ENCODE results near the gene TM9SF4.

TM9SF4 gene

DNA sequence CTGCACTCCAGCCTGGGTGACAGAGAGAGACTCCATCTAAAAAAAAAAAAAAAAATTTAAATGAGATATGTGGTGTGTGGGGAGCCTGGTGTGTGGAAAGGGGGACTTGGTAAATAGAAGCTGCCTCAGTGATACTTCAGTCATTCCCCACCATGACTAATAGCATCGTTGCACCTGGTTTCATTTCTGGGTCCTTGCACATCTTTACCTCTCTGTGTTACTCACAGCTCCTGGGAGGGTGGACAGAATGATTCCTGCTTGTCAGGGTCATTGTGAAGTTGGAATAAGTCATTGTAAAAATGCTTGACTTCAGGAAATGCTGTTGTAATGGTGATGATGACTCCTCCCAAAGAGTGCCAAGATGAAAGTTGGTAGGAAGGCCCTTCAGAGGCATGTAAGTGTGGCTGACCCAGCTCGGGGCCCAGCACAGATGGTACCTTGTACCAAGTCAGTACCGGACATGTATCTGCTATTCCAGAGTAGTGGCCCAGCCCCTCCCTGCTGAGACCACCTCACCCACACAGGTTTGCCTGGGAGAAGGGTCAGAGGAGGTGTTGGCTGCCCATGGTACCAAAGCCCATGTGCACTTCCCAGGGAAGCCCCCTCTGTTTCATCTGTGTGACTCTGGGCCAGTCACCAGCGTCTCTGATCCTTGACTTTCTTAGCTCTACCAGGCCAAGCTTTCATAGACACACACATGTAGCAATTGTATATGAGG is 49.6 kb downstream of the TM9SF4 start:
- H3K36me3 ChIP-seq (ENCODE audit: insufficient read depth, low read length): peaks cover 49% of the 10 kb centered on the region
- TF ChIP-seq EZH2 (IDR thresholded peaks at IDR 0.05) (no peak), FOXP2 (optimal IDR thresholded peaks at IDR 0.05; ENCODE audit: control extremely low read depth, extremely low read length, insufficient read depth) (no peak), POLR2AphosphoS5 (IDR thresholded peaks at IDR 0.05; ENCODE audit: borderline replicate concordance, low read depth, low read length) (no peak)
- no peaks in the 10 kb centered on the region for H3K9me3 ChIP-seq (ENCODE audit: low read depth, low read length)
- no peak overlapping the region for H3K9ac ChIP-seq (ENCODE audit: insufficient read length)
- no peak overlapping the region for H3K4me3 ChIP-seq
- DNase-seq (ENCODE audit: low read depth, low spot score): no peak
- H3K27ac ChIP-seq: no peak overlapping the region

DNA sequence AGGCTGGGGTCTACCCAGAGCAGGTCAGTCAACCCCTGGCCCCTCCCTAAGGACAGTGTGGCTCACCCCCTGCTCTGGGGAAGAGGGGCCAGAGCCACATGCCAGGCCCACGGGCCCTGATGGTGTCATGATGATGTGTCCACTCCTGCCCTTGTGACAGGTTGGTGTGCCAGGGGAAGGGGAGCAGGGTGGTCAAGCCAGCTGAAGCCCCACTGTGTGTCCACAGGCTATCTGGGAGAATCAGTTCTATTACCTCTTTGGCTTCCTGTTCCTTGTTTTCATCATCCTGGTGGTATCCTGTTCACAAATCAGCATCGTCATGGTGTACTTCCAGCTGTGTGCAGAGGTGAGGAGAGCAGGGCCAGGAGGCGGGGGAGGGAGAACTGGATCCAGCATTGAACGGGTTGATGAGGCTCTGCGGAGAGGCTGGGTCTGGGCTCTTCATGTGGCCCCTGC is 50.3 kb downstream of the TM9SF4 start:
- no peak for DNase-seq (ENCODE audit: low read depth, low spot score)
- no peak overlapping the region for H3K4me3 ChIP-seq
- no peaks in the 10 kb centered on the region for H3K9me3 ChIP-seq (ENCODE audit: low read depth, low read length)
- H3K9ac ChIP-seq (ENCODE audit: insufficient read length): no peak overlapping the region
- TF ChIP-seq EZH2 (IDR thresholded peaks at IDR 0.05): no peak
- TF ChIP-seq FOXP2 (optimal IDR thresholded peaks at IDR 0.05; ENCODE audit: control extremely low read depth, extremely low read length, insufficient read depth): no peak
- no peak for TF ChIP-seq POLR2AphosphoS5 (IDR thresholded peaks at IDR 0.05; ENCODE audit: borderline replicate concordance, low read depth, low read length)
- H3K27ac ChIP-seq: no peak overlapping the region
- peaks cover 49% of the 10 kb centered on the region for H3K36me3 ChIP-seq (ENCODE audit: insufficient read depth, low read length)

DNA sequence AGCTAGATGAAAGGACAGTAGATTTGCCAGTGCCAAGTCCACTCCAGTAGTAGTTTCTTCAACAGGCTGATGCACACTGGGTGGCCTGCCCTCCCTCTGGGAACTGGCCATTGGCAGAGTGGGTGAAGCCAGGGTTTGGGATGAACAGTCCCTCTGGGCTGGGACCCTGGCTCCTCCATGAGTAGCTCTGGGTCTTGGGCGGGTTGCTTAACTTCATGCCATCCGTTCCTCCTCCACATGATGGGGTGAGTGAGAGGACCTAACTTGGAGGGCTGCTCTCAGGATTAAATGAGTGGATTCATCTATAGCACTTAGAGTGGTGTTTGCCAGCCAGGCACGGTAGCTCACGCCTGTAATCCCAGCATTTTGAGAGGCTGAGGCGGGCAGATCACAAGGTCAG is 50.8 kb downstream of the TM9SF4 start:
- Histone ChIP-seq H3K4me3 (no peak overlapping the region), H3K27ac (no peak overlapping the region), H3K9me3 (ENCODE audit: low read depth, low read length) (no peaks in the 10 kb centered on the region), H3K36me3 (ENCODE audit: insufficient read depth, low read length) (peaks cover 52% of the 10 kb centered on the region), H3K9ac (ENCODE audit: insufficient read length) (no peak overlapping the region)
- DNase-seq (ENCODE audit: low read depth, low spot score): no peak
- TF ChIP-seq FOXP2 (optimal IDR thresholded peaks at IDR 0.05; ENCODE audit: control extremely low read depth, extremely low read length, insufficient read depth) (no peak), EZH2 (IDR thresholded peaks at IDR 0.05) (no peak), POLR2AphosphoS5 (IDR thresholded peaks at IDR 0.05; ENCODE audit: borderline replicate concordance, low read depth, low read length) (no peak)

DNA sequence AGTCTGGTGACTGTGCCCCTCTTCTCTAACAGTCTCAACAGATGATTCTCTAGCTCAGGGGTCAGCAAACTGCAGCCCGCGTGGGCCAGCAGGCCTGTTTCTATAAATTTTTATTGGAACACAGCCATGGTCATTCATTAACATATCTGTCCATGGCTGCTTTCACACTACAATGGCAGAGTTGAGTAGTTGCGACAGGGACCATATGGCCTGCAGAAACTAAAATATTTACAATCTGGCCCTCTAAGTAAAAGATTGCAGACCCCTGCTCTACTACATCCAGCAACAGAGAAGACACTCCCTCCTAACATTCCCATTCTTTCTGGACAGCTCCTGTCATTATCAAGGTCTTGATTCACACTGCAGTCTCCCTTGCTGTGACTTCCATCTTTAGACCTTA is 52.8 kb downstream of the TM9SF4 start:
- no peak overlapping the region for H3K4me3 ChIP-seq
- no peaks in the 10 kb centered on the region for H3K9me3 ChIP-seq (ENCODE audit: low read depth, low read length)
- TF ChIP-seq POLR2AphosphoS5 (IDR thresholded peaks at IDR 0.05; ENCODE audit: borderline replicate concordance, low read depth, low read length): no peak
- H3K9ac ChIP-seq (ENCODE audit: insufficient read length): no peak overlapping the region
- H3K36me3 ChIP-seq (ENCODE audit: insufficient read depth, low read length): peaks cover 56% of the 10 kb centered on the region
- no peak overlapping the region for H3K27ac ChIP-seq
- DNase-seq (ENCODE audit: low read depth, low spot score): no peak

DNA sequence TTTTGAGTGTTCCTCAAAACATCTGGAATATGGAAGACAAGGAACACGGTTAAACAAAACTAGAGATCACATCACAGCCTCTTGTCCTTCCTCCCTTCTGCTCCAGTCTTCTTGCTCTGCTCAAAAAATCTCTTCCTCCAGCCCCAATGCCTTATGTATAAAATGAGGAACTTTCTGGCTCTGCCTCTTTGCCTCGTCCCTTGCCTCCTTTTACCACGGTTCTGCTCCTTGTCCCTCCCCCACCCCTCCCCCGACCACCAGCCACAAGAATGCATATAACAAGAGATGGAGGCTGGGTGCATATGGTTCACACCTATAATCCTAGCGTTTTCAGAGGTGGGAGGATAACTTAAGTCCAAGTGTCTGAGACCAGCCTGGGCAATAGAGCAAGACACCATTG is 54.4 kb downstream of the TM9SF4 start:
- no peak overlapping the region for H3K4me3 ChIP-seq
- DNase-seq (ENCODE audit: low read depth, low spot score): no peak
- H3K27ac ChIP-seq: no peak overlapping the region
- H3K36me3 ChIP-seq (ENCODE audit: insufficient read depth, low read length): peaks cover 44% of the 10 kb centered on the region
- H3K9me3 ChIP-seq (ENCODE audit: low read depth, low read length): no peaks in the 10 kb centered on the region
- TF ChIP-seq EZH2 (IDR thresholded peaks at IDR 0.05) (no peak), POLR2AphosphoS5 (IDR thresholded peaks at IDR 0.05; ENCODE audit: borderline replicate concordance, low read depth, low read length) (no peak), FOXP2 (optimal IDR thresholded peaks at IDR 0.05; ENCODE audit: control extremely low read depth, extremely low read length, insufficient read depth) (no peak)
- H3K9ac ChIP-seq (ENCODE audit: insufficient read length): no peak overlapping the region

DNA sequence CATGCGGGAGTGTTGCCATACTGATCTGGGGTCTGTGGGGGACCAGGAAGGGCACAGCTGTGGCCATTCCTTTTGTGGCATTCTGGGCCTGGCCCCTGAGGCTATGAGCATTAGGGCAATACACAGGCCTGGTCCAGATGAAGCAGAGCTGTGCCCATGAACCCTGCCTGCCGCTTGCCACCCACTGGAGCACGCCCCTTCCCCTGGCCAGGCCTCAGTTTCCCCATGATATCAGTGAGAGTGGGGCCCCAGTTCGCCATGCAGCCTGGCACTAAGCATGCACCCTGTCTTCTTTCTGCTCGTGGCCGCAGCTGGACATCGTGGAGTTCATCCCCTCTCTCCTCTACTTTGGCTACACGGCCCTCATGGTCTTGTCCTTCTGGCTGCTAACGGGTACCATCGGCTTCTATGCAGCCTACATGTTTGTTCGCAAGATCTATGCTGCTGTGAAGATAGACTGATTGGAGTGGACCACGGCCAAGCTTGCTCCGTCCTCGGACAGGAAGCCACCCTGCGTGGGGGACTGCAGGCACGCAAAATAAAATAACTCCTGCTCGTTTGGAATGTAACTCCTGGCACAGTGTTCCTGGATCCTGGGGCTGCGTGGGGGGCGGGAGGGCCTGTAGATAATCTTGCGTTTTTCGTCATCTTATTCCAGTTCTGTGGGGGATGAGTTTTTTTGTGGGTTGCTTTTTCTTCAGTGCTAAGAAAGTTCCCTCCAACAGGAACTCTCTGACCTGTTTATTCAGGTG is 55.6 kb downstream of the TM9SF4 start:
- no peak overlapping the region for H3K9ac ChIP-seq (ENCODE audit: insufficient read length)
- H3K36me3 ChIP-seq (ENCODE audit: insufficient read depth, low read length): peaks cover 35% of the 10 kb centered on the region
- H3K9me3 ChIP-seq (ENCODE audit: low read depth, low read length): no peaks in the 10 kb centered on the region
- no peak overlapping the region for H3K27ac ChIP-seq
- DNase-seq (ENCODE audit: low read depth, low spot score): no peak
- TF ChIP-seq POLR2AphosphoS5 (IDR thresholded peaks at IDR 0.05; ENCODE audit: borderline replicate concordance, low read depth, low read length) (no peak), EZH2 (IDR thresholded peaks at IDR 0.05) (no peak), FOXP2 (optimal IDR thresholded peaks at IDR 0.05; ENCODE audit: control extremely low read depth, extremely low read length, insufficient read depth) (no peak)
- no peak overlapping the region for H3K4me3 ChIP-seq

DNA sequence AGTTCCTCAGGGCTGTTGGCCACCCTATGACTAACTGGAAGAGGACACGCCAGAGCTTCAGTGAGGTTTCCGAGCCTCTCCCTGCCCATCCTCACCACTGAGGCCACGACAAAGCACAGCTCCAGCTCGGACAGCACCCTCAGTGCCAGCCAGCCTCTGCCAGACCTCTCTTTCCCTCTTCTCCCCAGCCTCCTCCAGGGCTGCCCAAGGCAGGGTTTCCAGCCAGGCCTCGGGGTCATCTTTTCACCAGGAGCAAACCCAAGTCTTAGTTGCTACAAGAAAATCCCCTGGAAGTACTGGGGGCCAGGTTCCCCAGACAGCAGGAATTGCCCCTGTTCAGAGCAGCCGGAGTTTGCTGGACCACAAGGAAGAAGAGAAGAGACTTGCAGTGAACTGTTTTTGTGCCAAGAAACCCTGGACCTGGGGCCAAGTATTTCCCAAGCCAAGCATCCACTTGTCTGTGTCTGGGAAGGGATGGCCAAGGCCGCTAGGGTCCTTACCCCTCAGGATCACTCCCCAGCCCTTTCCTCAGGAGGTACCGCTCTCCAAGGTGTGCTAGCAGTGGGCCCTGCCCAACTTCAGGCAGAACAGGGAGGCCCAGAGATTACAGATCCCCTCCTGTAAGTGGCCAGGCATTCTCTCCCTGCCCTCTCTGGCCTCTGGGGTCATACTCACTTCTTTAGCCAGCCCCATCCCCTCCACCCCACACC is 56.5 kb downstream of the TM9SF4 start:
- peaks cover 31% of the 10 kb centered on the region for H3K36me3 ChIP-seq (ENCODE audit: insufficient read depth, low read length)
- no peak for DNase-seq (ENCODE audit: low read depth, low spot score)
- H3K9me3 ChIP-seq (ENCODE audit: low read depth, low read length): no peaks in the 10 kb centered on the region
- H3K9ac ChIP-seq (ENCODE audit: insufficient read length): no peak overlapping the region
- TF ChIP-seq FOXP2 (optimal IDR thresholded peaks at IDR 0.05; ENCODE audit: control extremely low read depth, extremely low read length, insufficient read depth) (no peak), POLR2AphosphoS5 (IDR thresholded peaks at IDR 0.05; ENCODE audit: borderline replicate concordance, low read depth, low read length) (no peak), EZH2 (IDR thresholded peaks at IDR 0.05) (no peak)
- H3K4me3 ChIP-seq: no peak overlapping the region
- H3K27ac ChIP-seq: no peak overlapping the region

DNA sequence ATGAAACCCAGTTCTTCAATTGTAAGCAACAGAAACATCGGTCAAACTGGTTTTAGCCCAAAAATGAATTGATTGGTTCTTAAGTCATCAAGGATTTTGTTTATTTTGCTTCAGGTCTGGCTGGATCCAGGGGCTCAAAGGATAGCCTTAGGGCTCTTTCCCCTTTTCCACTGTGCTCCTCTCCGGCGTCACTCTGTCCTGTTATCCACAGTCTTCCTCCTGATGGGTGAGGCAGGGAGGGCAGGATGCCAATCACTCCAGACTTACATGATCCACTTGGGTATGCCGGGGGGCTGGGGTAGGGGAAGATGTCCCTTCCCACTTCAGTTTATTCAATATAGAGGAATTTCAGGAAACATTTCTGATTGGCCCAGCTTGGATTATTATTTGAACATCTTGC is 58.0 kb downstream of the TM9SF4 start:
- no peak overlapping the region for H3K27ac ChIP-seq
- H3K4me3 ChIP-seq: no peak overlapping the region
- no peak overlapping the region for H3K9ac ChIP-seq (ENCODE audit: insufficient read length)
- TF ChIP-seq EZH2 (IDR thresholded peaks at IDR 0.05): no peak
- TF ChIP-seq FOXP2 (optimal IDR thresholded peaks at IDR 0.05; ENCODE audit: control extremely low read depth, extremely low read length, insufficient read depth): no peak
- TF ChIP-seq POLR2AphosphoS5 (IDR thresholded peaks at IDR 0.05; ENCODE audit: borderline replicate concordance, low read depth, low read length): no peak
- H3K9me3 ChIP-seq (ENCODE audit: low read depth, low read length): no peaks in the 10 kb centered on the region
- peaks cover 15% of the 10 kb centered on the region for H3K36me3 ChIP-seq (ENCODE audit: insufficient read depth, low read length)
- no peak for DNase-seq (ENCODE audit: low read depth, low spot score)
